H1 (cell line): Measurements from ENCODE around the gene ADAMTS14. TPM values are rescaled to one million over a fixed set of nuclear protein-coding genes. Genes with fewer than 3 reads are reported as not detected.

Experiments
- CTCF ChIA-PET: fragments of 300-600 bp; sonication (Branson Sonifier 250); formaldehyde crosslinking; loops from one replicate; lab custom pipeline; 2021; ENCODE audit not compliant: partially characterized antibody; lab: Charles Lee
- POLR2A ChIA-PET: fragments of 300-600 bp; sonication (Branson Sonifier 250); formaldehyde crosslinking; loops from one replicate; lab custom pipeline; 2021; ENCODE audit warnings: inconsistent platforms; ENCODE audit not compliant: partially characterized antibody; lab: Charles Lee
- DNase-seq, 2 experiments: peaks; one replicate each; pipeline versions ENCODE4 v3.0.0 to v3.0.0-alpha.2; 2010 to 2022; ENCODE audit warnings: low spot score in 2 of 2, low read depth in 1 of 2, mixed read lengths in 1 of 2
- FAIRE-seq: peaks from 2 replicates; lab custom pipeline; 2011; peaks lifted over from hg19 to GRCh38; lab: Jason Lieb, UNC
- H2AFZ ChIP-seq: 2 replicates; pipeline ENCODE4 v1.8.1; 2012; ENCODE audit warnings: low read length, inconsistent platforms
- H2AK5ac ChIP-seq: 2 replicates; pipeline ENCODE4 v1.6.1; 2013; ENCODE audit warnings: low read depth, low read length
- H2BK120ac ChIP-seq: replicated peaks from 2 replicates; pipeline ENCODE3; 2013; ENCODE audit warnings: low read depth, low read length, inconsistent platforms
- H2BK12ac ChIP-seq: 2 replicates; pipeline ENCODE4 v1.6.1; 2013; ENCODE audit warnings: low read depth, low read length
- H2BK15ac ChIP-seq: 2 replicates; pipeline ENCODE4 v1.6.1; 2013; ENCODE audit warnings: low read length
- H2BK20ac ChIP-seq: 2 replicates; pipeline ENCODE4 v1.6.1; 2013; ENCODE audit warnings: low read length
- H2BK5ac ChIP-seq: 2 replicates; pipeline ENCODE4 v1.6.1; 2013; ENCODE audit warnings: low read depth, low read length
- H3K14ac ChIP-seq: 2 replicates; pipeline ENCODE4 v1.6.1; 2013; ENCODE audit warnings: inconsistent platforms; ENCODE audit not compliant: insufficient read length
- H3K18ac ChIP-seq: 2 replicates; pipeline ENCODE4 v1.6.1; 2013; ENCODE audit warnings: low read length; ENCODE audit errors: extremely low read depth
- H3K23ac ChIP-seq: 2 replicates; pipeline ENCODE4 v1.6.1; 2013; ENCODE audit warnings: inconsistent platforms; ENCODE audit not compliant: insufficient read length
- H3K23me2 ChIP-seq: 2 replicates; pipeline ENCODE4 v1.6.1; 2013; ENCODE audit warnings: low read depth, low read length
- H3K27ac ChIP-seq: 2 replicates; pipeline ENCODE4 v1.6.1; 2011; ENCODE audit warnings: low read depth, low read length, inconsistent platforms
- H3K27me3 ChIP-seq, 4 experiments: replicated peaks in 1 of 4; 1 replicate in 1 of 4; 2 replicates in 3 of 4; pipeline versions ENCODE4 v1.6.1 to v1.8.1; 2011 to 2013; ENCODE audit warnings: low read length in 3 of 4, mild to moderate bottlenecking in 3 of 4, inconsistent platforms in 2 of 4, mixed read lengths in 2 of 4, moderate library complexity in 1 of 4; ENCODE audit not compliant: control insufficient read depth in 3 of 4, insufficient read depth in 3 of 4; ENCODE audit errors: extremely low read depth in 1 of 4
- H3K36me3 ChIP-seq, 4 experiments: 2 replicates each; pipeline versions ENCODE4 v1.6.1 to v1.8.1; 2011 to 2013; ENCODE audit warnings: mild to moderate bottlenecking in 4 of 4, low read length in 3 of 4, moderate library complexity in 2 of 4, control low read depth in 1 of 4, inconsistent platforms in 1 of 4; ENCODE audit not compliant: insufficient read depth in 4 of 4, control insufficient read depth in 2 of 4
- H3K4ac ChIP-seq: replicated peaks from 2 replicates; pipeline ENCODE3; 2013; ENCODE audit warnings: low read length, low read depth, mixed read lengths, inconsistent platforms; ENCODE audit not compliant: insufficient read length
- H3K4me1 ChIP-seq, 4 experiments: replicated peaks in 1 of 4; 1 replicate in 1 of 4; 2 replicates in 3 of 4; pipeline versions ENCODE4 v1.6.1 to v1.8.1; 2011 to 2013; ENCODE audit warnings: low read length in 3 of 4, inconsistent platforms in 2 of 4, mixed read lengths in 1 of 4; ENCODE audit not compliant: insufficient read depth in 4 of 4, control insufficient read depth in 3 of 4
- H3K4me2 ChIP-seq, 2 experiments: 2 replicates each; pipeline versions ENCODE4 v1.6.1 to v1.8.1; 2011 to 2013; ENCODE audit warnings: low read depth in 2 of 2, low read length in 2 of 2, control low read depth in 1 of 2, inconsistent platforms in 1 of 2, mild to moderate bottlenecking in 1 of 2; ENCODE audit not compliant: insufficient read depth in 1 of 2
- H3K4me3 ChIP-seq, 4 experiments: fragments of 200-600, 300-600 bp in 1 of 4; sonication (generic), shearing (Covaris generic), sonication (Bioruptor Twin) in 1 of 4; 2 replicates each; pipeline versions ENCODE4 v1.5.1 to v1.8.1; 2011 to 2016; ENCODE audit warnings: low read length in 4 of 4, low read depth in 3 of 4, control low read depth in 2 of 4, inconsistent platforms in 2 of 4, mild to moderate bottlenecking in 2 of 4, mixed read lengths in 1 of 4, moderate library complexity in 1 of 4; ENCODE audit not compliant: insufficient read depth in 2 of 4; ENCODE audit errors: extremely low read depth in 1 of 4
- H3K56ac ChIP-seq: replicated peaks from 2 replicates; pipeline ENCODE3; 2013; ENCODE audit warnings: low read depth, mild to moderate bottlenecking, mixed read lengths, low read length, inconsistent platforms; ENCODE audit not compliant: insufficient read length
- H3K79me1 ChIP-seq: 2 replicates; pipeline ENCODE4 v1.6.1; 2013; ENCODE audit warnings: low read depth, low read length, control low read depth
- H3K79me2 ChIP-seq, 2 experiments: 2 replicates each; pipeline versions ENCODE4 v1.6.1 to v1.8.1; 2012 to 2013; ENCODE audit warnings: low read length in 2 of 2, mild to moderate bottlenecking in 2 of 2, inconsistent platforms in 1 of 2; ENCODE audit not compliant: insufficient read depth in 2 of 2, control insufficient read depth in 1 of 2
- H3K9ac ChIP-seq, 4 experiments: replicated peaks in 1 of 4; 1 replicate in 1 of 4; 2 replicates in 3 of 4; pipeline versions ENCODE4 v1.6.1 to v1.8.1; 2011 to 2013; ENCODE audit warnings: low read depth in 3 of 4, low read length in 3 of 4, control low read depth in 2 of 4, mild to moderate bottlenecking in 2 of 4, moderate library complexity in 2 of 4, inconsistent platforms in 1 of 4; ENCODE audit errors: extremely low read depth in 1 of 4
- H3K9me3 ChIP-seq, 2 experiments: 2 replicates each; pipeline versions ENCODE4 v1.6.1 to v1.8.1; 2012 to 2013; ENCODE audit warnings: mild to moderate bottlenecking in 2 of 2, moderate library complexity in 2 of 2, control low read depth in 1 of 2, inconsistent platforms in 1 of 2, low read depth in 1 of 2, low read length in 1 of 2, mixed read lengths in 1 of 2; ENCODE audit not compliant: insufficient read depth in 2 of 2
- H4K20me1 ChIP-seq, 2 experiments: replicated peaks in 1 of 2; 2 replicates each; pipeline versions ENCODE3 to v1.8.1; 2011 to 2013; ENCODE audit warnings: inconsistent platforms in 2 of 2, low read length in 2 of 2, mild to moderate bottlenecking in 1 of 2; ENCODE audit not compliant: insufficient read depth in 2 of 2, control insufficient read depth in 1 of 2
- H4K5ac ChIP-seq: 2 replicates; pipeline ENCODE4 v1.6.1; 2013; ENCODE audit warnings: low read length, low read depth, mixed read lengths, inconsistent platforms; ENCODE audit not compliant: insufficient read length
- H4K8ac ChIP-seq: 2 replicates; pipeline ENCODE4 v1.8.0; 2013; ENCODE audit warnings: mild to moderate bottlenecking, moderate library complexity, low read length, inconsistent platforms; ENCODE audit not compliant: insufficient read depth; ENCODE audit errors: extremely low read depth
- H4K91ac ChIP-seq: replicated peaks from 2 replicates; pipeline ENCODE3; 2013; ENCODE audit warnings: low read length, mixed read lengths, inconsistent platforms; ENCODE audit not compliant: insufficient read length
- BRCA1 ChIP-seq: IDR thresholded peaks from 2 replicates; pipeline ENCODE4 v1.6.1; 2012; ENCODE audit warnings: low read depth, low read length, improper control_type of control experiment
- CBX8 ChIP-seq: fragments of 300-800, 300-1000 bp; sonication (generic); IDR thresholded peaks from 2 replicates; pipeline ENCODE4 v1.7.1; 2016; ENCODE audit warnings: low read depth, low read length, borderline replicate concordance
- RAD21 ChIP-seq, 2 experiments: IDR thresholded peaks in 1 of 2; conservative IDR thresholded peaks in 1 of 2; 2 replicates each; pipeline ENCODE4 v1.6.1; 2011; ENCODE audit warnings: low read depth in 2 of 2, low read length in 2 of 2, improper control_type of control experiment in 1 of 2, inconsistent platforms in 1 of 2, mild to moderate bottlenecking in 1 of 2, moderate library complexity in 1 of 2
- TAF1 ChIP-seq: IDR thresholded peaks from 2 replicates; pipeline ENCODE4 v1.6.1; 2011; ENCODE audit warnings: mild to moderate bottlenecking, low read depth, low read length
- WGBS, 2 experiments: shearing (Covaris generic) in 1 of 2; methylation state at CpG; one replicate each; pipeline versions ENCODE4 v1.1.6 to v1.1.7; 2013 to 2015; ENCODE audit warnings: low lambda C conversion rate in 2 of 2, mixed read lengths in 2 of 2, inconsistent platforms in 1 of 2, low coverage in 1 of 2, missing lambda C conversion rate in 1 of 2; ENCODE audit not compliant: insufficient replicate concordance in 2 of 2, insufficient coverage in 1 of 2, insufficient read length in 1 of 2; ENCODE audit errors: extremely low coverage in 1 of 2, missing lambda C conversion rate in 1 of 2; 5-methylcytosine and 5-hydroxymethylcytosine counted together
- polyA plus RNA-seq, 7 experiments: library from polyadenylated mRNA; depleted of rRNA in 3 of 7; stranded (reverse) in 5 of 7; unstranded in 2 of 7; fragments of >200 nt in 5 of 7; fragments of 200-250 nt in 2 of 7; gene quantifications; 1 replicate in 5 of 7; 2 replicates in 1 of 7; 4 replicates in 1 of 7; pipeline versions ENCODE4 v1.2.1 to v1.2.3, GENCODE V29; 2011 to 2013; ENCODE audit warnings: missing spikeins in 2 of 7, mixed read lengths in 2 of 7
- total RNA-seq: library from RNA; stranded (reverse); fragmentation: NEBNext Ultra II Directional; extraction: Animal tissue kit (Norgen Biotek cat#: 25700); gene quantifications from 2 replicates; pipeline ENCODE4 v1.2.1, GENCODE V29; 2021

The ADAMTS14 gene
- total and polyA plus RNA-seq, 2 of the 8 experiments (the other 6 are each of a cell fraction or from before 2014, with no cell fraction given) = 2.0 to 2.3 TPM

GRCh38 chr10:70797840-70798239 is 125.5 kb downstream of the ADAMTS14 start:
- no peaks in the 10 kb centered on the region for H3K79me2 ChIP-seq
- no peaks in the 10 kb centered on the region for H3K79me1 ChIP-seq
- no peak overlapping the region for H3K14ac ChIP-seq
- H3K18ac ChIP-seq = no peak overlapping the region
- no peak overlapping the region for H2BK12ac ChIP-seq
- no peak overlapping the region for H2BK20ac ChIP-seq
- no peak overlapping the region for H4K5ac ChIP-seq
- no peak overlapping the region for H3K4me3 ChIP-seq
- H2BK15ac ChIP-seq = no peak overlapping the region
- FAIRE-seq (no peak), DNase-seq (no peak)
- no peak overlapping the region for H2BK5ac ChIP-seq
- H3K4me2 ChIP-seq = no peak overlapping the region
- no peak overlapping the region for H2BK120ac ChIP-seq
- H3K9ac ChIP-seq = no peak overlapping the region
- H3K4me1 ChIP-seq = no peaks in the 10 kb centered on the region
- no peak overlapping the region for H3K23ac ChIP-seq
- H4K20me1 ChIP-seq = no peaks in the 10 kb centered on the region
- WGBS, 2 experiments = 85% methylated on average over 7 of the region's 7 CpGs; no CpG with 5 or more reads in 1 of the 2 experiments
- H3K23me2 ChIP-seq = no peaks in the 10 kb centered on the region
- no peaks in the 10 kb centered on the region for H3K27me3 ChIP-seq
- no peaks in the 10 kb centered on the region for H3K36me3 ChIP-seq
- ChIA-PET CTCF (interaction anchor here (0.6 to 1.0 kb wide), 2 partner anchors 82 to 138 kb away, joined by 3 read pairs; no protein-coding TSS in a partner anchor), POLR2A (interaction anchor here (0.6 kb wide), 1 partner anchor 16 kb away, joined by 3 read pairs; no protein-coding TSS in a partner anchor)
- H3K9me3 ChIP-seq = no peaks in the 10 kb centered on the region
- no peak overlapping the region for H4K91ac ChIP-seq
- H2AFZ ChIP-seq = no peak overlapping the region
- H3K56ac ChIP-seq = no peak overlapping the region
- no peak overlapping the region for H2AK5ac ChIP-seq
- no peak overlapping the region for H3K4ac ChIP-seq
- H4K8ac ChIP-seq = no peak overlapping the region; the same call in 1 of the 2 replicates
- no peak overlapping the region for H3K27ac ChIP-seq
- TF ChIP-seq BRCA1 = no peak
- TF ChIP-seq RAD21 (IDR thresholded peaks at IDR 0.05 in 1 of 2, conservative IDR thresholded peaks at IDR 0.05 in 1 of 2; ENCODE audit: low read depth in 2 of 2, low read length in 2 of 2) = no peak
- no peak for TF ChIP-seq TAF1
- TF ChIP-seq CBX8 = no peak
